Endothelial cell of umbilical vein (primary cell): ENCODE data around the gene TBC1D10A. TPM values are rescaled to one million over a fixed set of nuclear protein-coding genes. Genes with fewer than 3 reads are reported as not detected.

Source experiments
- BruUV-seq: library from RNA; stranded (reverse); fragments of 400-500 nt; replicated peaks from 2 replicates; lab custom pipeline; 2021; lab: Mats Ljungman, UMichigan
- CTCF ChIA-PET: fragments of 300-600, 350-600 bp; sonication (Branson Sonifier 250); formaldehyde crosslinking; loops from one replicate; lab custom pipeline; 2021; ENCODE audit warnings: antibody characterized with exemption, inconsistent platforms; lab: Charles Lee
- POLR2A ChIA-PET: fragments of 300-600, 350-600 bp; sonication (Branson Sonifier 250); formaldehyde crosslinking; loops from one replicate; lab custom pipeline; 2021; ENCODE audit warnings: antibody characterized with exemption, inconsistent platforms; lab: Charles Lee
- DNase-seq: peaks from one replicate; pipeline ENCODE4 v3.0.0-alpha.2; 2011; ENCODE audit warnings: low read depth, low spot score
- FAIRE-seq: peaks from 2 replicates; lab custom pipeline; 2011; peaks lifted over from hg19 to GRCh38; lab: Jason Lieb, UNC
- H2AFZ ChIP-seq: 2 replicates; pipeline ENCODE4 v1.6.0; 2012; ENCODE audit warnings: low read depth, low read length, control low read depth, inconsistent platforms
- H3K27ac ChIP-seq: 2 replicates; pipeline ENCODE4 v1.5.1; 2011; ENCODE audit warnings: low read depth, mild to moderate bottlenecking, control low read depth, low read length, moderate library complexity; ENCODE audit not compliant: insufficient read depth
- H3K27me3 ChIP-seq, 2 experiments: 2 replicates each; pipeline versions ENCODE4 v1.6.0 to v1.6.1; 2011; ENCODE audit warnings: low read length in 2 of 2, mixed read lengths in 1 of 2; ENCODE audit not compliant: control insufficient read depth in 2 of 2, insufficient read depth in 2 of 2
- H3K36me3 ChIP-seq, 2 experiments: 2 replicates in 1 of 2; 3 replicates in 1 of 2; pipeline ENCODE4 v1.5.1; 2011; ENCODE audit warnings: low read length in 2 of 2, mild to moderate bottlenecking in 1 of 2, moderate library complexity in 1 of 2; ENCODE audit not compliant: control insufficient read depth in 2 of 2, insufficient read depth in 2 of 2; ENCODE audit errors: extremely low read depth in 1 of 2
- H3K4me1 ChIP-seq: 3 replicates; pipeline ENCODE4 v1.5.1; 2011; ENCODE audit warnings: mild to moderate bottlenecking, low read length; ENCODE audit not compliant: control insufficient read depth, insufficient read depth; ENCODE audit errors: extremely low read depth
- H3K4me2 ChIP-seq: 2 replicates; pipeline ENCODE4 v1.6.1; 2011; ENCODE audit warnings: low read length, control low read depth, mixed read lengths; ENCODE audit not compliant: insufficient read depth
- H3K4me3 ChIP-seq, 3 experiments: fragments of 200-600 bp in 1 of 3; sonication (generic), shearing (Covaris generic) in 1 of 3; replicated peaks in 1 of 3; 2 replicates each; pipeline ENCODE4 v1.5.1; 2011 to 2016; ENCODE audit warnings: control low read depth in 3 of 3, low read length in 3 of 3, mild to moderate bottlenecking in 2 of 3, inconsistent platforms in 1 of 3, low read depth in 1 of 3, moderate library complexity in 1 of 3; ENCODE audit not compliant: insufficient read depth in 1 of 3
- H3K79me2 ChIP-seq: 2 replicates; pipeline ENCODE4 v1.6.0; 2012; ENCODE audit warnings: low read length, inconsistent platforms; ENCODE audit not compliant: control insufficient read depth, insufficient read depth
- H3K9ac ChIP-seq: replicated peaks from 2 replicates; pipeline ENCODE3; 2011; ENCODE audit warnings: low read length, control low read depth; ENCODE audit not compliant: insufficient read depth; ENCODE audit errors: extremely low read depth
- H3K9me1 ChIP-seq: replicated peaks from 3 replicates; pipeline ENCODE4 v1.6.0; 2011; ENCODE audit warnings: mild to moderate bottlenecking, low read length; ENCODE audit not compliant: control insufficient read depth, insufficient read depth; ENCODE audit errors: extremely low read depth
- H3K9me3 ChIP-seq: replicated peaks from 2 replicates; pipeline ENCODE4 v1.5.1; 2012; ENCODE audit warnings: low read length, inconsistent platforms; ENCODE audit not compliant: control insufficient read depth, insufficient read depth
- H4K20me1 ChIP-seq: replicated peaks from 2 replicates; pipeline ENCODE3; 2011; ENCODE audit warnings: mild to moderate bottlenecking, low read length; ENCODE audit not compliant: control insufficient read depth, insufficient read depth; ENCODE audit errors: extremely low read depth
- EZH2 ChIP-seq: IDR thresholded peaks from 2 replicates; pipeline ENCODE4 v1.6.1; 2012; ENCODE audit warnings: borderline replicate concordance, low read depth, mild to moderate bottlenecking, moderate library complexity, low read length, inconsistent platforms; ENCODE audit not compliant: severe bottlenecking
- FOS ChIP-seq: IDR thresholded peaks from 2 replicates; pipeline ENCODE4 v1.6.1; 2011; ENCODE audit warnings: mild to moderate bottlenecking, low read length, moderate library complexity, borderline replicate concordance; ENCODE audit not compliant: insufficient read depth
- GATA2 ChIP-seq: IDR thresholded peaks from 2 replicates; pipeline ENCODE4 v1.7.0; 2011; ENCODE audit warnings: low read depth, mild to moderate bottlenecking, moderate library complexity, mixed read lengths, low read length; ENCODE audit not compliant: insufficient read length, insufficient read depth
- JUN ChIP-seq: IDR thresholded peaks from 2 replicates; pipeline ENCODE4 v1.6.1; 2011; ENCODE audit warnings: borderline replicate concordance, low read depth; ENCODE audit not compliant: insufficient read length, insufficient read depth
- MYC ChIP-seq: IDR thresholded peaks from one replicate; pipeline ENCODE4 v1.6.1; 2011; ENCODE audit warnings: mild to moderate bottlenecking, low read depth, low read length
- POLR2A ChIP-seq: IDR thresholded peaks from 2 replicates; pipeline ENCODE4 v1.6.1; 2012; ENCODE audit warnings: low read depth, mild to moderate bottlenecking, control low read depth, low read length
- POLR2AphosphoS5 ChIP-seq: IDR thresholded peaks from 2 replicates; pipeline ENCODE4 v1.6.1; 2012; ENCODE audit warnings: low read depth, mild to moderate bottlenecking, control low read depth, low read length, moderate library complexity; ENCODE audit not compliant: insufficient read depth
- dilution Hi-C: fragments of 300-500 bp; cut with MboI; formaldehyde crosslinking; loops from one replicate; pipeline ENCODE4 v1.15.0; 2019; ENCODE audit warnings: low sequenced_read_pairs; ENCODE audit not compliant: extremely low pct_ligation_motif_present
- intact Hi-C: fragments of 100-400 bp; cut with micrococcal nuclease; formaldehyde crosslinking; loops from one replicate; pipeline ENCODE4 v1.10.0; 2022
- polyA plus RNA-seq, 4 experiments: library from polyadenylated mRNA; depleted of rRNA in 3 of 4; stranded (reverse) in 3 of 4; unstranded in 1 of 4; fragments of >200 nt; gene quantifications; 2 replicates each; pipeline versions ENCODE4 v1.2.1 to v1.2.3, GENCODE V29; 2011 to 2012; ENCODE audit warnings: missing spikeins in 1 of 4
- total RNA-seq: library from RNA; stranded (reverse); gene quantifications from 2 replicates; pipeline ENCODE4 v1.2.3, GENCODE V29; 2021
- TF ChIP-seq, protein P1 (sequence below), 2 donors: IDR thresholded peaks; 1 replicate in 1 of 2; 2 replicates in 1 of 2; pipeline ENCODE4 v1.5.1; 2011; ENCODE audit warnings: low read length in 2 of 2, mild to moderate bottlenecking in 2 of 2, moderate library complexity in 2 of 2, control low read depth in 1 of 2, inconsistent platforms in 1 of 2, low read depth in 1 of 2; ENCODE audit not compliant: insufficient read depth in 1 of 2; ENCODE audit errors: extremely low read depth in 1 of 2
- TF ChIP-seq, protein P2 (sequence below): IDR thresholded peaks from 2 replicates; pipeline ENCODE4 v1.6.1; 2011; ENCODE audit not compliant: insufficient read depth, insufficient read length

TBC1D10A gene
- total and polyA plus RNA-seq, 2 donors (not counting 3 experiments of a cell fraction or from before 2014, with no cell fraction given), result 10.0 to 11.9 TPM

DNA sequence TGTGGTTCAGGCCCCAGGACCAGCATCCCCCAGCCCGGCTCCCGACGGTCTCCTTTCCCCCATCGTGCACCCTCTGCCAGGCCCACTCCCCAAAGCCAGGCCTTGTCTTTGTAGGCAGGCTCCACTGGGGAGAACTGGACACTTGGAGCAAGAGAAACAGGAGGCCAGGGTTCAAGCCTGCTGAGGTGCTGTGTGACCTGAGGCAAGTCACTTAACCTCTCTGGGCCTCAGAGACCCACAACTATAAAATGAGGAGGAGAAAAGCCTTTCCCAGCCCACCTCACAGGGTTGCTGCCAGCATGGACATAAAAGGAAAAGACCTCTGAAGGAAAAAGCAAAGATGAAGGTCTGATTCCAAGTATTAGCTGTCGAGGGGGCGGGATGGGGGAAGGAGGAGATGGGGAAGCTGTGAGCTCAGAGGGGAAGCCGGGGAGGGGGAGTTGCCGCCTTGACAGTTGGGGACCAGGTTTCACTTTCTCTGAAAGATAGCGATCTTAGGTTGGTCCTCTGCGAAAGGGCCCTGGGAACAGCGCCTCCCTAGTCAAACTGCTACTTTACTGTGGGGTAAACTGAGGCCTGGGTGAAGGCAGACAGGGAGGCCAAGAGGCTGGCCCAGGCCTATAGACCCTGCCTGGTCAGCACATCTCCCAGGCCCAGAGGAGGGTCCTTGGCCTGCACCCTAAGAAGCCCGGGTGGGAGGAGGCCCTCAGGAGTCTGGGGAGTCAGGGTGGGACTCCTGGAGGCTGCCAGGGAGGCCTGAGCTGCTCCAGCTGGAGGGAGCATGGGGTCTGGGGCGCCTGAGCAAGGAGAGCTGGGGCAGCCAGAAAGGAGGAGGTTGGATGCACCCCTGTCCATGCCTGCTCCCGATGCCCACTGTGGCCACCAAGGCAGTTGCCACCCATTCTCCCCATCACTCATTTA is 59.1 kb downstream of the TBC1D10A start:
- Histone ChIP-seq H3K4me2 (no peak overlapping the region), H3K27me3 (no peaks in the 10 kb centered on the region), H3K4me3 (no peak overlapping the region), H4K20me1 (no peaks in the 10 kb centered on the region), H2AFZ (no peak overlapping the region), H3K36me3 (no peaks in the 10 kb centered on the region), H3K9me3 (no peaks in the 10 kb centered on the region), H3K9ac (no peak overlapping the region), H3K79me2 (no peaks in the 10 kb centered on the region), H3K9me1 (no peaks in the 10 kb centered on the region), H3K27ac (no peak overlapping the region), H3K4me1 (peaks cover 6% of the 10 kb centered on the region)
- ChIA-PET POLR2A (no interaction called here), CTCF (interaction anchor here (1.4 kb wide), 1 partner anchor 120 kb away, joined by 5 read pairs; the partner anchor contains the start of gene RNF215)
- intact Hi-C loops, result no loop called here
- no TSS peak for BruUV-seq
- DNase-seq, result no peak
- dilution Hi-C loops, result no loop called here
- FAIRE-seq, result no peak
- TF ChIP-seq POLR2A (no peak), POLR2AphosphoS5 (no peak), GATA2 (no peak), EZH2 (no peak), MYC (no peak), JUN (no peak), FOS (no peak)
- TF ChIP-seq, protein P1, sequence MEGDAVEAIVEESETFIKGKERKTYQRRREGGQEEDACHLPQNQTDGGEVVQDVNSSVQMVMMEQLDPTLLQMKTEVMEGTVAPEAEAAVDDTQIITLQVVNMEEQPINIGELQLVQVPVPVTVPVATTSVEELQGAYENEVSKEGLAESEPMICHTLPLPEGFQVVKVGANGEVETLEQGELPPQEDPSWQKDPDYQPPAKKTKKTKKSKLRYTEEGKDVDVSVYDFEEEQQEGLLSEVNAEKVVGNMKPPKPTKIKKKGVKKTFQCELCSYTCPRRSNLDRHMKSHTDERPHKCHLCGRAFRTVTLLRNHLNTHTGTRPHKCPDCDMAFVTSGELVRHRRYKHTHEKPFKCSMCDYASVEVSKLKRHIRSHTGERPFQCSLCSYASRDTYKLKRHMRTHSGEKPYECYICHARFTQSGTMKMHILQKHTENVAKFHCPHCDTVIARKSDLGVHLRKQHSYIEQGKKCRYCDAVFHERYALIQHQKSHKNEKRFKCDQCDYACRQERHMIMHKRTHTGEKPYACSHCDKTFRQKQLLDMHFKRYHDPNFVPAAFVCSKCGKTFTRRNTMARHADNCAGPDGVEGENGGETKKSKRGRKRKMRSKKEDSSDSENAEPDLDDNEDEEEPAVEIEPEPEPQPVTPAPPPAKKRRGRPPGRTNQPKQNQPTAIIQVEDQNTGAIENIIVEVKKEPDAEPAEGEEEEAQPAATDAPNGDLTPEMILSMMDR (IDR thresholded peaks at IDR 0.05; ENCODE audit: extremely low read depth in 1 of 2, insufficient read depth in 1 of 2, low read depth in 1 of 2, low read length in 2 of 2), result no peak
- TF ChIP-seq, protein P2, sequence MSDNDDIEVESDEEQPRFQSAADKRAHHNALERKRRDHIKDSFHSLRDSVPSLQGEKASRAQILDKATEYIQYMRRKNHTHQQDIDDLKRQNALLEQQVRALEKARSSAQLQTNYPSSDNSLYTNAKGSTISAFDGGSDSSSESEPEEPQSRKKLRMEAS, result no peak
